HL-60 (cell line): ENCODE results near the gene MLC1.

Source experiments
- CTCF ChIP-seq: IDR thresholded peaks from one replicate; pipeline ENCODE4 v1.5.1; 2011; ENCODE audit warnings: low read length, control low read depth, inconsistent platforms; ENCODE audit not compliant: insufficient read depth
- GABPA ChIP-seq: IDR thresholded peaks from 2 replicates; pipeline ENCODE4 v1.6.1; 2012; ENCODE audit warnings: low read depth
- POLR2AphosphoS5 ChIP-seq: IDR thresholded peaks from 2 replicates; pipeline ENCODE4 v1.6.1; 2012; ENCODE audit warnings: low read depth
- REST ChIP-seq: IDR thresholded peaks from 2 replicates; pipeline ENCODE4 v1.6.1; 2012; ENCODE audit warnings: low read depth; ENCODE audit not compliant: insufficient replicate concordance
- SPI1 ChIP-seq: IDR thresholded peaks from 2 replicates; pipeline ENCODE4 v1.6.1; 2012; ENCODE audit warnings: low read depth, mild to moderate bottlenecking, borderline replicate concordance

- TF ChIP-seq CTCF (no peak), POLR2AphosphoS5 (no peak), REST (no peak), GABPA (no peak), SPI1 (no peak)
Observed at GRCh38 chr22:50051930-50052329, 33.3 kb downstream of the MLC1 start.
